Activated T-cell treated with anti-CD3 and anti-CD28 coated beads, Interleukin-2, amount 50 U/mL, for 72 hours (primary cell): ENCODE results near the gene FOXJ1. TPM values are rescaled to one million over a fixed set of nuclear protein-coding genes. Genes with fewer than 3 reads are reported as not detected.

Experiments
- ATAC-seq, 2 donors: fragments of 150-1000 bp; cut with Tn5 transposase; replicated peaks in 1 of 2; 2 replicates each; pipeline ENCODE4 v1.10.0; 2021; ENCODE audit warnings: moderate library complexity in 2 of 2, mild to moderate bottlenecking in 1 of 2
- DNase-seq, 2 donors: peaks; one replicate each; pipeline ENCODE4 v3.0.0; 2021 to 2022; ENCODE audit warnings: mixed read lengths in 1 of 2
- H3K27ac Mint-ChIP-seq: one replicate; pipeline ENCODE4 v1.8.0; 2022; ENCODE audit warnings: mild to moderate bottlenecking, moderate library complexity, mixed read lengths
- H3K27me3 Mint-ChIP-seq: one replicate; pipeline ENCODE4 v1.8.0; 2022; ENCODE audit warnings: low read depth, mixed read lengths
- H3K36me3 Mint-ChIP-seq, 2 donors: one replicate each; pipeline ENCODE4 v1.8.0; 2022; ENCODE audit warnings: mixed read lengths in 2 of 2, mild to moderate bottlenecking in 1 of 2; ENCODE audit not compliant: insufficient read depth in 2 of 2
- H3K4me1 Mint-ChIP-seq: one replicate; pipeline ENCODE4 v1.8.0; 2022; ENCODE audit warnings: low read depth, mixed read lengths
- H3K4me3 Mint-ChIP-seq, 2 donors: one replicate each; pipeline ENCODE4 v1.8.0; 2022; ENCODE audit warnings: mild to moderate bottlenecking in 2 of 2, mixed read lengths in 2 of 2, moderate library complexity in 2 of 2
- H3K9me3 Mint-ChIP-seq, 2 donors: one replicate each; pipeline ENCODE4 v1.8.0; 2022; ENCODE audit warnings: mixed read lengths in 2 of 2
- total RNA-seq, 2 donors: library from RNA; stranded (reverse); gene quantifications; one replicate each; pipeline ENCODE4 v1.2.3, GENCODE V29; 2022

Gene FOXJ1
- total RNA-seq, 2 donors from 2014 or later: 1.4 to 1.5 TPM

DNA sequence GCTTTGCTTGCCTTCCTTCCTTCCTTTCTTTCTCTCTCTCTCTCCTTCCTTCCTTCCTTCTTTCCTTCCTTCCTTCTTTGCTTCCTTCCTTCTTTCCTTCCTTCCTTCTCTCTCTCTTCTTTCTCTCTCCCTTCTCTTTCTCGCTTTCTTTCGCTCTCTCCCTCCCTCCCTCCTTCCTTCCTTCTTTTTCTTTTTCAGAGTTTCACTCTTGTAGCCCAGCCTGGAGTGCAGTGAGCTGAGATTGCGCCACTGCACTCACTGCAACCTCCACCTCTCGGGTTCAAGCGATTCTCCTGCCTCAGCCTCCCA is 17.9 kb downstream of the FOXJ1 start:
- Mint-ChIP-seq H3K4me3 (no peak overlapping the region), H3K36me3 (no peaks in the 10 kb centered on the region), H3K9me3 (no peaks in the 10 kb centered on the region), H3K27ac (peak overlapping the region; percentile 20), H3K4me1 (peaks cover 48% of the 10 kb centered on the region), H3K27me3 (no peaks in the 10 kb centered on the region)
- DNase-seq (no peak), ATAC-seq (no peak)

DNA sequence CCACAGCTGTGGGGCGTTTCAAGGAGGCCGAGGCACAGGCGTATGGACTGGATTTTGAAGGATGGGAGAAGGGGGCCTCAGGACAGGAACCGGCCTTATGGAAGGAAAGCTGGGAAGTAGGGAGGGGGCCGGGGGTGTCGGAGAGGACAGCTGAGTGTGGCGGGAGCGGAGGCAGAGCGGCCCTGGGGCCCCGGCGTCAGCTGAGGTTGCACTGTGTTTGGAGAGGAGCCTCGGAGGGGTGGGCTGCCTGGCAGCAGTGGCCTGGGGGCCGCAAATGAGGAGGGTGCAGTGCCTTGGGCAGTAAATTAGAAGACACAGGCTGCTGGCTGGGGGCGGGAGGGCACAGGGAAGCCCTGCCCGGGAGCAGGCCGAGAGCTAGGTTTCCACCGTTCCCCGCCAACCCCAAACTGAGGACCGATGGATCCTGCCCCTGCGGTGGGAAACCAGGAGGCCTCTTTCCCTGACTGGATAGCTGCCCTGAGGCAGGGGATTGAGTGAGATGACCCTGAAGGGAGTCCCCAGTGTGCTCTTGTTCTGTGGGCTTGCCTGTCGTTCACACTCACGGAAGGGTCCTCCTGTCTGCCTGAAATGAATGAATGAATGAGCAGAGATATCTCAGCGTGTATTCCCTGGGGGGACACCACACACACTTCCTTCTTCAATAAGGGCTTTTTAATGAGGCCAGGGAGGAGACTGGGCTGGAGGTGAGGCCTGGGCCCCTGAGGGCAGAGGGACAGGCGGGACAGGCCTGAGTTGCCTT is 18.4 kb downstream of the FOXJ1 start:
- no peaks in the 10 kb centered on the region for H3K27me3 Mint-ChIP-seq
- ATAC-seq: no peak
- no peak for DNase-seq
- H3K36me3 Mint-ChIP-seq: no peaks in the 10 kb centered on the region
- H3K9me3 Mint-ChIP-seq: no peaks in the 10 kb centered on the region
- H3K27ac Mint-ChIP-seq: peak overlapping the region; percentile 74
- H3K4me3 Mint-ChIP-seq: peak overlapping the region; percentile 40 to 60
- peaks cover 48% of the 10 kb centered on the region for H3K4me1 Mint-ChIP-seq

DNA sequence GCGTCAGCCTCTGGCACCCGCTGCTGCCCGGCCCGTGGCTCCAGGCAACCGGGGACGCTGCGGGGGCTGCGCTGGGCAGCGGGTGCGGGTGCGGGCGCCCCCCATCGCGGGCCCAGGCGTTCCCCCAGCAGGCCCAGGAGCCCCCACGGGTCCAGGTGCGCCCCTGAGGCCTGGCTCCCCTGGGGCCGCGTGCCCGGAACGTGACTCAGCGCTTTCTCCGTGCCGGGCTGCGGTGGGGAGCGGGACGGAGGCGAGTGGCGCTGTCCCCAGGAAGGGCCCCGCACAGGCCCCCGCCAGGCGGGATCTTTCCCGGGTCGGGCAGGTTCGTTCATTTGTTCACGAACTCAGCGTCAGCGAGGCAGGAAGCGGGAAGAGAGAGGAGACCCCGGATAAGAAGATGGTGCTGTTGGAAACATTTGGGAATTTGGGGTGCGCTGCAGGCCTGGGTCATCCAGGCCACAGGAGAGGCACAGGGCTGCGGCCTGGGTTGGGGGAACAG is 19.1 kb downstream of the FOXJ1 start:
- DNase-seq (peak; percentile 36 to 45), ATAC-seq (peak in 1 of 2 donors; percentile 18)
- peak overlapping the region; percentile 40 to 69 for H3K4me3 Mint-ChIP-seq
- H3K27ac Mint-ChIP-seq: peak overlapping the region; percentile 74
- H3K27me3 Mint-ChIP-seq: no peaks in the 10 kb centered on the region
- no peaks in the 10 kb centered on the region for H3K9me3 Mint-ChIP-seq
- H3K36me3 Mint-ChIP-seq: no peaks in the 10 kb centered on the region
- H3K4me1 Mint-ChIP-seq: peaks cover 42% of the 10 kb centered on the region

DNA sequence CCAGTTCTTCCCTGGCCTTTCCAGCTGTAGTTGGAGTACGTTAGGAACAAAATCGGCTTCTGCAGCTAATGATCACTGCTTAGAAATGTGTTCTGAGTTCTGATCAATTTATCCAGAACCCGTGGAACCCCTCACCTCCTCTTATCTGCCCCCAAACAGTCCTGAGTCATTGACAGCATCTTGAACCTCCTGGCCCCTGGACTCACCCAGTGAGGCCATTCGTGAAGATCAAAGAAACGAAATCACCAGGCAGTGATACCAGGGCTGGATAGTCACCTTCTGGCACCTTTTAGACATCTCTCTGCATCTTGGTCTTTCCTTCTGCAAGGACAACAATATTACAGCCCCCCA is 20.4 kb downstream of the FOXJ1 start:
- H3K27me3 Mint-ChIP-seq: no peaks in the 10 kb centered on the region
- no peak for ATAC-seq
- peak overlapping the region; percentile 71 for H3K27ac Mint-ChIP-seq
- DNase-seq: no peak
- peak overlapping the region; percentile 40 to 46 for H3K4me3 Mint-ChIP-seq
- no peaks in the 10 kb centered on the region for H3K36me3 Mint-ChIP-seq
- no peaks in the 10 kb centered on the region for H3K9me3 Mint-ChIP-seq
- H3K4me1 Mint-ChIP-seq: peaks cover 28% of the 10 kb centered on the region

DNA sequence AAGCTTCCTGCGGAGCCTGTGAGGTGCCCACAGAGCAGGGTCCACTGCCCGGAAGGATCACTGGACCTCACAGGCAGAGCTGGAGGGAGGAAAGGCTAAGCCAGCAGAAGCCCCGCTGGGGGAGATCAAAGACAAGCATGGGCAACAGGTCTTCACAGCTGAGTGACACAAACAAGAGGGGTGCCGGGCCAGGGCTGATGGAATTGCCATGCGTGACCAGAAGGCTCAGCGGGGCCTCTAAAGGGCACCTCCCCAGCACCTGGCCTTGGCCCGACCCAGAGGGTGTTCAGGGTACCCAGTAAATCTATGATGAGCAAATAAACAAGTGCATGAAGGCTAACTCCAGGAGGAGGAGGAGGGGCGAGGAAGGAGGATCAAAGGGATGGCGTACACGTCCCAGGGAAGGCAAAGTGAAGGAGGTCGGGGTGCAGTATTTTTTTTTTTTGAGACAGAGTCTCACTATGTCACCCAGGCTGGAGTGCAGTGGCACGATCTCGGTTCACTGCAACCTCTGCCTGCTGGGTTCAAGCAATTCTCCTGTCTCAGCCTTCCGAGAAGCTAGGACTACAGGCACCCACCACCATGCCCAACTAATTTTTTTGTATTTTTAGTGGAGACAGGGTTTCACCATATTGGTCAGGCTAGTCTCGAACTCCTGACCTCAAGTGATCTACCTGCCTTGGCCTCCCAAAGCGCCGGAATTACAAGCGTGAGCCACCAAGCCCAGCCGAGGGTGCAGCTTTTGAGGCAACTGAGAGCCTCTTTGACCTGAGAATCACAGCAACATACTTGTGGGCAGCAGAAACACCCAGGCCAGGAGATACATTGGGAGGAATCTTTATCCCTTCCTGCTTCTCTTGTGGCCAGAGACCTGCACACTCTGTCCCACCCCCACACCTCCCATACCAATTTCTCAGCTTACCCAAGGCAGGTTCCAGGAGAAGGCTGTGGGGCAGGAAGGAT is 21.4 kb downstream of the FOXJ1 start:
- no peaks in the 10 kb centered on the region for H3K27me3 Mint-ChIP-seq
- H3K27ac Mint-ChIP-seq: no peak overlapping the region
- H3K4me1 Mint-ChIP-seq: peaks cover 23% of the 10 kb centered on the region
- no peaks in the 10 kb centered on the region for H3K36me3 Mint-ChIP-seq
- DNase-seq (no peak), ATAC-seq (no peak)
- no peaks in the 10 kb centered on the region for H3K9me3 Mint-ChIP-seq
- no peak overlapping the region for H3K4me3 Mint-ChIP-seq

DNA sequence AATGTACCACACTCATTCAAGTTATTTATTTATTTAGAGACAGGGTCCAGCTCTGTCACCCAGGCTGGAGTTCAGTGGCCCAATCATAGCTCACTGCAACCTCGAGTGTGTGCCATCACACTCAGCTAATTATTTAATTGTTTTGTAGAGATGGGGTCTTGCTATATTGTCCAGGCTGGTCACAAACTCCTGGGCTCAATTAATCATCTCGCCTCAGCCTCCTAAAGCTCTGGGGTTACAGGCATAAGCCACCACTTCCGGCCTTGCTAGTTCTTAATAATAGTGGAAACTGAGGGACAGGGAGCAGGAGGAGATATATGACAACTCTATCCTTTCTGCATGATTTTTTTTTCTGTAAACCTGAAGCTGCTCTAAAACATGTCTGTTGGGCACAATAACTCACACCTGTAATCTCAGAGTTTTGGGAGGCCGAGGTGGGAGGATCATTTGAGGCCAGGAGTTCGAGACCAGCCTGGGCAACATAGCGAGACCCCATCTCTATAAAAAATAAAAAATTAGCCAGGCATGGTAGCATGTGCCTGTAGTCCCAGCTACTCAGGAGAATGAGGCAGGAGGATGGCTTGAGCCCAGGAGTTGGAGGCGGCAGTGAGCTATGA is 25.8 kb downstream of the FOXJ1 start:
- Mint-ChIP-seq H3K4me1 (no peaks in the 10 kb centered on the region), H3K27me3 (no peaks in the 10 kb centered on the region), H3K9me3 (peaks cover 0 to 2% of the 10 kb centered on the region in 2 donors), H3K36me3 (no peaks in the 10 kb centered on the region), H3K4me3 (no peak overlapping the region), H3K27ac (no peak overlapping the region)
- no peak for ATAC-seq
- DNase-seq: no peak

DNA sequence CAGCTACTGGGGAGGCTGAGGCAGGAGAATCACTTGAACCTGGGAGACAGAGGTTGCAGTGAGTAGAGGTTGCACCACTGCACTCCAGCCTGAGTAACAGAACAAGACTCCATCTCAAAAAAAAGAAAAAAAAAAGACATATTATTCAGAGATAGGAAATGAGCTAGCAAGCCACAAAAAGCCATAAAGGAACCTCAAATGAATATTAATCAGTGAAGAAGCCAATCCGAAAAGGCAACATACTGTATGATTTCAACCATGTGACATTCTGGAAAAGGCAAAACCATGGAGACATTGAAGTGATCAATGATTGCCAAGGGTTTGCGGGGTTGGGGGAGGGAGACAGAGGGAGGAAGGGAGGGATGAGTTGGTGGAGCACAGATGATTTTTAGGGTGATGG is 29.1 kb downstream of the FOXJ1 start:
- Mint-ChIP-seq H3K27me3 (no peaks in the 10 kb centered on the region), H3K4me3 (no peak overlapping the region), H3K9me3 (peaks cover 0 to 2% of the 10 kb centered on the region in 2 donors), H3K27ac (no peak overlapping the region), H3K4me1 (no peaks in the 10 kb centered on the region), H3K36me3 (no peaks in the 10 kb centered on the region)
- DNase-seq: no peak
- no peak for ATAC-seq

DNA sequence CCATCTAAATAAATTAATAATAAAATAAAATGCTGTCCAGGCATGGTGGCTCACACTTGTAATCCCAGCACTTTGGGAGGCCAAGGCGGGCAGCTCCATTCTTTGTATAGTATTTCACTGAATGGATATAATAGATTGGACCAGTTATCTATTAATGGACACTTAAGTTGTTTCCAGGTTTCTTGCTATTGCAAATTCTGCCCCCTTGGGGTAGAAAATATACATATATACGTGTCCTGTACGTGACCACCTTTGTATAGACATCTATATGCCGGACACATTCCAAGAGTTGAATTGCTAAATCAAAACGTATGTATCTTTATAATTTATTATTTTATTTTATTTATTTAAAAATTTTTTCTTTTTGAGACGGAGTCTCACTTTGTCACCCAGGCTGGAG is 33.5 kb downstream of the FOXJ1 start:
- H3K9me3 Mint-ChIP-seq: no peaks in the 10 kb centered on the region
- ATAC-seq (no peak), DNase-seq (no peak)
- H3K27ac Mint-ChIP-seq: no peak overlapping the region
- no peaks in the 10 kb centered on the region for H3K27me3 Mint-ChIP-seq
- H3K4me3 Mint-ChIP-seq: no peak overlapping the region
- H3K4me1 Mint-ChIP-seq: peaks cover 10% of the 10 kb centered on the region
- H3K36me3 Mint-ChIP-seq: peaks cover 0 to 4% of the 10 kb centered on the region in 2 donors

DNA sequence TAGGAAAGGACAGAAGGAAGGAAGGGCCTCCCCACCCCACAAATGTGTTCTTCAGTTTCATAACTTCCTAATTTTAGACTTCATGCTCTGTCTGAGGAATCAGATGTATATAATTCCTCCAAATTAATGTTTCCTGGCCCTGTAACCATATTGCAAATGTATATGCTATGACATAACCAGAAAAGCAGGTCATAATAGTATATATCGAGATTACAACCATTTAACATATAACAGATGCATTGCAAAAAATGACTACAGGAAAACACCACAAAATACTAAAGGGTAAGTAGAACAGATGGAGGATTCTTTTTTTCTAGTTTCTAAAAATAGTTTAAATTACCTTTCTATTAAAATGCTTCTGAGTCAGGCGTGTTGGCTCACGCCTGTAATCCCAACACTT is 34.3 kb downstream of the FOXJ1 start:
- H3K27ac Mint-ChIP-seq: no peak overlapping the region
- H3K4me1 Mint-ChIP-seq: peaks cover 15% of the 10 kb centered on the region
- H3K27me3 Mint-ChIP-seq: no peaks in the 10 kb centered on the region
- no peak overlapping the region for H3K4me3 Mint-ChIP-seq
- peaks cover under 1 to 4% of the 10 kb centered on the region in 2 donors for H3K36me3 Mint-ChIP-seq
- ATAC-seq: no peak
- no peaks in the 10 kb centered on the region for H3K9me3 Mint-ChIP-seq
- DNase-seq: no peak

DNA sequence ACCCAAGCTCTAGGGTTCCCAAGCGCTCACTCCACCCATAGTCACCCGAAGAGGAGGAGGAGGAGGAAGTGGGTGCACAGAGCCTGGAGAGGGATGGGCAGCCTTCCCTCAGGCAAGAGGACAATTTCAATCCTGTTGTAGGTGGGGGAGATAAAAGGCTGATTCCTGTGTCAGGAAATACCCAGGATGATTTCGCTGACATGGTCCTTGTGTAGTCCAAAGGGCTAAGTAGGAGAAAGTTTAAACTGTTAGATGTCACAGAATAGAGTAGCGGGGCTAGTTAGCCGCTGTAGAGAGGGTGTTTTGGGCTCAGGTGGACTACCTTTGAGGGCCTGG is 36.2 kb downstream of the FOXJ1 start:
- Mint-ChIP-seq H3K36me3 (peaks cover 5 to 7% of the 10 kb centered on the region in 2 donors), H3K4me3 (peak overlapping the region; percentile 88 to 89), H3K4me1 (peaks cover 22% of the 10 kb centered on the region), H3K27me3 (no peaks in the 10 kb centered on the region), H3K27ac (peak overlapping the region; percentile 82), H3K9me3 (no peaks in the 10 kb centered on the region)
- no peak for ATAC-seq
- DNase-seq: no peak

DNA sequence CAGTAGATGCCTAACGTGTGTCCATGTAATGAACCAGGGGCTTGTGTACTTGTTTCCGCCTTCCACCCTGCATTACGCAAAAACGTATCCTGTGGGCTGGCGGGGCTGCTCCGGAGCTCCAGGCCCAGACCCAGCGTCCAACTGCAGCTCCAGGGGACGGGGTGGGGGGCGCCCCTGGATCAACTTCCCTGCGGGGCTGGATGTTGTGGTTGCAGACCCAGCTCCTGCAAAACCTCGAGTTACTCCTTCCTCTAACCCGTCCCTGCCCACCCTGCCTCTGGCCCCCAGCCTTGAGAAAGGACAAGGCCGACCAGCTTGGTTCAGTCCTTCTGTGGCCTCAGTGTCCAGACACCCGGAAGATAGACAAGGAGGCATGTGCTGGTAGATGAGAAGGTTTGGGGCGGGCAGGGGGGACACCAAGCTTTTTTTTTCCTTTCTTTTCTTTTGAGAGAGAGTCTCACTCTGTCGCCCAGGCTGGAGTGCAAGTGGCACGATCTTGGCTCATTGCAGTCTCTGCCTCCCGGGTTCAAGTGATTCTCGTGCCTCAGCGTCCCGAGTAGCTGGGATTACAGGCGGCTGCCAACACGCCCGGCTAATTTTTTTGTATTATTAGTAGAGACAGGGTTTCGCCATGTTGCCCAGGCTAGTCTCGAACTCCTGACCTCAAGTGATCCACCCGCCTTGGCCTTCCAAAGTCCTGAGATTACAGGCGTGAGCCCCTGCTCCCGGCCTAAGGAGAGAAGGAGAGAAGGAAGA is 36.7 kb downstream of the FOXJ1 start:
- Mint-ChIP-seq H3K27ac (peak overlapping the region; percentile 82), H3K27me3 (no peaks in the 10 kb centered on the region), H3K9me3 (no peaks in the 10 kb centered on the region), H3K4me3 (peak overlapping the region; percentile 88 to 89), H3K36me3 (peaks cover 5 to 12% of the 10 kb centered on the region in 2 donors), H3K4me1 (peaks cover 22% of the 10 kb centered on the region)
- DNase-seq: no peak
- ATAC-seq: no peak

DNA sequence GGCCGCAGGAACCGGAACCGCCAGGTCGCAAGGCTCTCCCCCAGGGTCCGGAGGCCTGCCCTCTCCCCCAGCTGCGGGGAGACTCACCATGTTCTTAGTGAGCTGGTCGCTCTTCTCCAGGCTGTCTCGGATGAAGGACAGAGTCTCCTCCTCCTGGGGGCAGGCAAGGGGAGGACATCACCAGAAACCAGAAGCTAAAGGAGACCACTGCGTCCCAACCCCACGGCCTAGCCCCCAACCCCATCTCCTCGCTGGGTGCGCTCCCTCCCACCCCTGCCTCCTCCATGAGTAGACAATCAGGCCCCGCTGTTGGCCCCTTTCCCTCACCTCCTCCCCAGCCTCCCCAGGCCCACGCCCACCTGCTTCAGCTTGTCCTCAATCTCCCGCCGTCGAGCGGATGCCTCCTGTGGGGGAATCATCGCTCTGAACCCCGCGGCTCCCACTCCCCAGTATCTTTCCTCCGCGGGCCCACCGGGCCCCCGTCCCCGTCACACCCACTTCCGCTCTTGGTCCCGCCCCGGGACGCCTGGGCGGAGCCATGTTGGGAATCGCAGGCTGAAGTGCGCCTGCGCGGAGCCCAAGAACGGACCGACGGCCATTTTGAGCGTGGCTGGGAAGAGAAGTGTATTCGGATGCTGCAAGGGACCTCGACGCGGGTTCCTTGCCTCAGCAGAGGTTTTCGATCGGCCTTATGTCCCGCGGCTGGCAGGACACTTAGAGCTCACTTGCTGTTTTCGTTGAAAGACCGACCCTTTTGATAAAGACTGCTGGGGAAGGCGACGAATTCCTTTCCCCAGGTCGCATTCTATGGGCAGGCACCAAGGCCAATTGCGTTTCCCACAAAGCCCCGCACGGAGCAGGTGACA is 37.5 kb downstream of the FOXJ1 start, which contains the start of gene EXOC7:
Gene EXOC7, minus strand, starts transcription at position 514 of the 866 bp plus-strand sequence. Its CDS starts 95 bp downstream, at position 419.
- Mint-ChIP-seq H3K36me3 (peaks cover 5 to 12% of the 10 kb centered on the region in 2 donors), H3K4me1 (peaks cover 22% of the 10 kb centered on the region), H3K4me3 (peak within 1 kb of the TSS; percentile 88 to 89), H3K9me3 (no peaks in the 10 kb centered on the region), H3K27me3 (no peaks in the 10 kb centered on the region), H3K27ac (peak within 1 kb of the TSS; percentile 87)
- ATAC-seq (peak; percentile 94 to 96), DNase-seq (peak; percentile 93 to 97)
